HG03378 (cell line): ENCODE measurements around the gene MKRN1.
"Not testable (repeated sequence)": the region's sequence is repeated elsewhere in the genome, so short reads cannot be mapped to it uniquely, and the experiment has no call there.

Source experiments
- ATAC-seq: cut with Tn5 transposase; IDR thresholded peaks from one replicate; pipeline ENCODE4 v1.9.1; 2021; ENCODE audit warnings: mild to moderate bottlenecking, moderate library complexity; ENCODE audit not compliant: unreplicated experiment

Gene MKRN1

GRCh38 chr7:140440593-140440992 lies 38.7 kb downstream of the MKRN1 start:
- ATAC-seq, result no peak

- no peak for ATAC-seq
Observed at GRCh38 chr7:140439359-140439758, 39.9 kb downstream of the MKRN1 start.

- ATAC-seq, result no peak
Observed at GRCh38 chr7:140435252-140435895, 43.9 kb downstream of the MKRN1 start.

GRCh38 chr7:140433396-140433795 lies 45.9 kb downstream of the MKRN1 start:
- no peak for ATAC-seq

GRCh38 chr7:140426130-140426529 lies 53.2 kb downstream of the MKRN1 start:
- ATAC-seq, result no peak

- ATAC-seq, result no peak
Observed at GRCh38 chr7:140425718-140426117, 53.6 kb downstream of the MKRN1 start.

- ATAC-seq, result no peak
Observed at GRCh38 chr7:140423501-140423900, 55.8 kb downstream of the MKRN1 start.

- no peak for ATAC-seq
Observed at GRCh38 chr7:140421521-140421920, 57.8 kb downstream of the MKRN1 start.

GRCh38 chr7:140418653-140419052 lies 60.7 kb downstream of the MKRN1 start:
- no peak for ATAC-seq

- ATAC-seq, result not testable (repeated sequence)
Observed at GRCh38 chr7:140418156-140418472, 61.2 kb downstream of the MKRN1 start.

- ATAC-seq, result no peak
Observed at GRCh38 chr7:140417456-140418155, 61.7 kb downstream of the MKRN1 start.

GRCh38 chr7:140416560-140416959 lies 62.7 kb downstream of the MKRN1 start:
- ATAC-seq, result no peak

GRCh38 chr7:140415816-140416215 lies 63.5 kb downstream of the MKRN1 start:
- not testable (repeated sequence) for ATAC-seq

- no peak for ATAC-seq
Observed at GRCh38 chr7:140415361-140415760, 63.9 kb downstream of the MKRN1 start.

GRCh38 chr7:140404565-140405065 lies 74.7 kb downstream of the MKRN1 start:
- ATAC-seq, result no peak

- ATAC-seq, result no peak
Observed at GRCh38 chr7:140403878-140404564, 75.3 kb downstream of the MKRN1 start, which contains the start of gene RAB19. Gene RAB19 (plus strand): TSS chr7:140404058. CDS start chr7:140407647, 3,589 bp downstream.
